ENCODE measurements around the gene DNAH1. TPM values are rescaled to one million over a fixed set of nuclear protein-coding genes. Genes with fewer than 3 reads are reported as not detected.

Gene DNAH1
- total RNA-seq, 4 donors from 2014 or later, result 19.3 to 103 (median 64.2) TPM

DNA sequence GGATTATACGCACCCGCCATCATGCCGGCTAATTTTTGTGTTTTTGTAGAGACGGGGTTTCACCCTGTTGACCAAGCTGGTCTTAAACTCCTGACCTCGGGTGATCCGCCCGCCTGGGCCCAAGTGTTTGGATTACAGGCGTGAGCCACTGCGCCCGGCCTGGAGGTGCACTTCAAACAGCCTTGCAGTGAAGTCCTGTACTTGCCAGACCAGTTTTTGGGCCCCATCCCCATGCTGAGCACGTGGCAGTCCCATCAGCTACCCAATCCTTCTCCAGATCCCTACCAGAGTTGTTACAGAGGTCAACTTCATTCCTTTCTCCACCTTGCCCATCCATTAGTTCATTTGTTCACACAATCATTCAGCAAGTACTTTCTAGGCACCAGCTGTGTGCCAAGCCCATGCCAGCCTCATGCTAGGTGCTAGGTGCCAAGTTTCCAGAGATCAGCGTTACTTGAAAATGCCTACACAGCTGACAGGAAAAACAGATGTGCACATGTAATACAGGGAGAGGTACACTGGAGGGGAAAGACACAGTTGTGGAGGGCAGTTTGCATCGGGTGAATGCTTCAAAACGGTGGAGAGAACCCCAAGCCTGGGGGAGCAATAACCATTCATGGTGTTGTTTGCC is 2.2 kb downstream of the DNAH1 start:
- Histone ChIP-seq H3K9me3 (no peaks in the 10 kb centered on the region), H3K27ac (no peak overlapping the region), H3K4me1 (peaks cover 0 to 24% (median 11%) of the 10 kb centered on the region in 4 donors), H3K4me3 (no peak overlapping the region), H3K36me3 (no peaks in the 10 kb centered on the region), H3K27me3 (no peaks in the 10 kb centered on the region)
- no peak for DNase-seq
- no peak for TF ChIP-seq POLR2A (IDR thresholded peaks at IDR 0.05)

- Histone ChIP-seq H3K4me3 (no peak overlapping the region), H3K9me3 (no peaks in the 10 kb centered on the region), H3K27ac (no peak overlapping the region), H3K4me1 (peaks cover 0 to 12% (median 5%) of the 10 kb centered on the region in 4 donors), H3K27me3 (no peaks in the 10 kb centered on the region), H3K36me3 (no peaks in the 10 kb centered on the region)
- DNase-seq, result no peak
- TF ChIP-seq CTCF (IDR thresholded peaks at IDR 0.05) (no peak), POLR2A (IDR thresholded peaks at IDR 0.05) (no peak)
These were observed 3.9 kb downstream of the DNAH1 start for GRCh38 chr3:52319921-52320595.

DNA sequence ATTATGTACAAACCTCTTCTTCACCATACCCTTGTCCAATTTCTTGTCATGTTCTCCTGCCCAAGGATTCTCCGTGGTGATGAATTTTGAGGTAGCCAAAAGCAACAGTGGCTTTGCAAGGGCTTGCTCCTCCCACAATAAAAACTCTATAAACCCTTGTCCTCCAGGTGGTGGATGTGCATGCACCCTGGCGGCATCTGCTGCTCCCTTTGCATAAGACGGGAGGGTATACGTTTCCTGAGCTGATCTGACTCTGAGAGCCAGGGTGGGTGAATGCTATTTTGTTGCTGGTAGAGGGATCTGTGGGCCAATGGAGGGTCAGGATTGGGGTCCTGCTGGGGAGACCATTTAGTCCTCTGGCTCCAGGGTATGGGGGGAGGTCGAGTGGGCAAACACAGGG is 5.4 kb downstream of the DNAH1 start:
- H3K4me3 ChIP-seq, result no peak overlapping the region
- no peaks in the 10 kb centered on the region for H3K9me3 ChIP-seq
- H3K36me3 ChIP-seq, result no peaks in the 10 kb centered on the region
- H3K4me1 ChIP-seq, result peaks cover 0 to 12% (median 5%) of the 10 kb centered on the region in 4 donors
- DNase-seq, result no peak
- TF ChIP-seq CTCF (IDR thresholded peaks at IDR 0.05) (no peak), POLR2A (IDR thresholded peaks at IDR 0.05) (no peak)
- H3K27me3 ChIP-seq, result no peaks in the 10 kb centered on the region
- H3K27ac ChIP-seq, result no peak overlapping the region

GRCh38 chr3:52322466-52322865 is 6.3 kb downstream of the DNAH1 start:
- no peak for DNase-seq
- no peaks in the 10 kb centered on the region for H3K36me3 ChIP-seq

DNA sequence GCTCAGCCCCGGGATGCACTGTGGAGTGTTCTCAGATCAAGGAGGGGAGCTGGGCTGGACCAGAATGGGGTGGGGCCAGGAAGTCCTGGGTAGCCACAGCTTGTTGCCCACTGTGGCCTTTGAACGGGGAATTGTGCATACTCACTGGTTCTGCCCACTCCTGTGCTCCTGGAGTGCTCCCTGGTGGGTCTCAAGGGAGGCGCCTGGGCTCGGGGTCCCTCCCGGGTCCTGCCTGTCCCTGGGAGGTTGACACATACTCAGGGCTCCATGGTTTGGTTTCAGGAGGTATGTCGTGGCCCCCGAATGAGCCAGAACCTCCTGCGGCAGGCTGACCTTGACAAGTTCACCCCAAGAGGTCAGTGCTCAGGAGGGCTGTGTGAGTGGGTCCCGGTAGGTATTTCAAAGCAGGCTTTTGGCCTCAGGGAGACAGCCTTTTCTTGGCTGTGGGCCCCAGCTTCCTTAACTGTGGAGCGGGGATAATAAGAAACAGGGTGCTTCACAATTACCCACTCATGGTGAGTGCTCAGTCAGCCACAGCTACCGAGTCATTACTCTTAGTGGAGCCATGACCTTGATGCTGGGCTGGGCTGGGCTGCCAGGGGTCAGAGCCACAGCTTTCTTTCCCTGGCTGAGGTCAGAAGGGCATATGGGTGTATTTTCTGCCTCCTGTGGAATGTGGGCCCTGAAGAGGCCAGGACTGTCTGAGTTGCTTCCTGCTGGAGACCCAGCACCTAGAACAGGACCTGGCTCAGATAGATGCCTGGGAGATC is 7.6 kb downstream of the DNAH1 start:
- no peaks in the 10 kb centered on the region for H3K9me3 ChIP-seq
- no peaks in the 10 kb centered on the region for H3K4me1 ChIP-seq
- no peak overlapping the region for H3K4me3 ChIP-seq
- TF ChIP-seq POLR2A (IDR thresholded peaks at IDR 0.05), result no peak
- no peak for TF ChIP-seq CTCF (IDR thresholded peaks at IDR 0.05)
- H3K27me3 ChIP-seq, result no peaks in the 10 kb centered on the region
- no peak overlapping the region for H3K27ac ChIP-seq
- no peak for DNase-seq
- H3K36me3 ChIP-seq, result no peaks in the 10 kb centered on the region

More at GRCh38 chr3:52322466-52322865, 6.3 kb downstream of the DNAH1 start:
- TF ChIP-seq POLR2A (IDR thresholded peaks at IDR 0.05) (no peak), CTCF (IDR thresholded peaks at IDR 0.05) (no peak)
- Histone ChIP-seq H3K27ac (no peak overlapping the region), H3K27me3 (no peaks in the 10 kb centered on the region), H3K4me1 (peaks cover 0 to 7% (median 3%) of the 10 kb centered on the region in 4 donors), H3K4me3 (no peak overlapping the region), H3K9me3 (no peaks in the 10 kb centered on the region)

DNA sequence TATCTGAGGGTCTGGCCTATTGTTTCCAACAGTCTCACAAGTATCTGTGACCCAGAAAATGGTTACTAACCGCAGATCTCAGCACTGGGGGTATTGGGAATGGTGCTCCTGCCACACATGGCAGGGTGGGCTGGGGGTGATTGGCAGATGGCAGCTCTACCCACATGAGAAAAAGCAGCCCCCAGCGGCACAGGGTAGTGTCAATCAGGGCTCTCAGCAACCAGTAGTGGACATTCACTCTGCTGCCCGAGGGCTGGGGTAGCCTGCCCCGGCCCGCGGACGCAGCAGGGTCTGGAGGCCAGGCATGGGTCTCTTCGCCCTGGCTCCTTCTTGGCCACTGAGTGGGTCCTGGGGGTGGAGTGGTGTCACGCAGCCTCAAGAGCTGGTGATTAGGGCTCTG is 8.6 kb downstream of the DNAH1 start:
- DNase-seq, result no peak
- H3K27ac ChIP-seq, result no peak overlapping the region
- H3K4me1 ChIP-seq, result no peaks in the 10 kb centered on the region
- no peaks in the 10 kb centered on the region for H3K27me3 ChIP-seq
- H3K36me3 ChIP-seq, result no peaks in the 10 kb centered on the region
- no peak for TF ChIP-seq POLR2A (IDR thresholded peaks at IDR 0.05)
- no peak for TF ChIP-seq CTCF (IDR thresholded peaks at IDR 0.05)
- H3K4me3 ChIP-seq, result no peak overlapping the region
- H3K9me3 ChIP-seq, result no peaks in the 10 kb centered on the region

Measured in Peyer's patch (tissue), 4 donors.